Activated naive CD4-positive, alpha-beta T cell treated with anti-CD3 and anti-CD28 coated beads, Interleukin-2, amount 10 ng/mL, durations not matched to agents 7 days and 5 days (primary cell): ENCODE data around the gene SPAG6.
"Not testable (repeated sequence)": the region's sequence is repeated elsewhere in the genome, so short reads cannot be mapped to it uniquely, and the experiment has no call there.

Experiments
- CTCF ChIA-PET: fragments of 350-600 bp; sonication (Branson Sonifier 250); formaldehyde crosslinking; loops from one replicate; lab custom pipeline; 2021; ENCODE audit warnings: antibody characterized with exemption; lab: Charles Lee
- DNase-seq: peaks from one replicate; pipeline ENCODE4 v3.0.0-alpha.2; 2020
- H3K27ac Mint-ChIP-seq: one replicate; pipeline ENCODE4 v1.8.0; 2021; ENCODE audit warnings: mild to moderate bottlenecking, moderate library complexity, mixed read lengths
- H3K27me3 Mint-ChIP-seq: one replicate; pipeline ENCODE4 v1.8.0; 2021; ENCODE audit warnings: mild to moderate bottlenecking, mixed read lengths
- H3K36me3 Mint-ChIP-seq: one replicate; pipeline ENCODE4 v1.8.0; 2021; ENCODE audit warnings: mixed read lengths
- H3K4me1 Mint-ChIP-seq: one replicate; pipeline ENCODE4 v1.8.0; 2021; ENCODE audit warnings: mixed read lengths
- H3K4me3 Mint-ChIP-seq: one replicate; pipeline ENCODE4 v1.8.0; 2021; ENCODE audit warnings: mild to moderate bottlenecking, moderate library complexity, mixed read lengths
- H3K9me3 Mint-ChIP-seq: one replicate; pipeline ENCODE4 v1.8.0; 2021; ENCODE audit warnings: mixed read lengths

SPAG6 gene

DNA sequence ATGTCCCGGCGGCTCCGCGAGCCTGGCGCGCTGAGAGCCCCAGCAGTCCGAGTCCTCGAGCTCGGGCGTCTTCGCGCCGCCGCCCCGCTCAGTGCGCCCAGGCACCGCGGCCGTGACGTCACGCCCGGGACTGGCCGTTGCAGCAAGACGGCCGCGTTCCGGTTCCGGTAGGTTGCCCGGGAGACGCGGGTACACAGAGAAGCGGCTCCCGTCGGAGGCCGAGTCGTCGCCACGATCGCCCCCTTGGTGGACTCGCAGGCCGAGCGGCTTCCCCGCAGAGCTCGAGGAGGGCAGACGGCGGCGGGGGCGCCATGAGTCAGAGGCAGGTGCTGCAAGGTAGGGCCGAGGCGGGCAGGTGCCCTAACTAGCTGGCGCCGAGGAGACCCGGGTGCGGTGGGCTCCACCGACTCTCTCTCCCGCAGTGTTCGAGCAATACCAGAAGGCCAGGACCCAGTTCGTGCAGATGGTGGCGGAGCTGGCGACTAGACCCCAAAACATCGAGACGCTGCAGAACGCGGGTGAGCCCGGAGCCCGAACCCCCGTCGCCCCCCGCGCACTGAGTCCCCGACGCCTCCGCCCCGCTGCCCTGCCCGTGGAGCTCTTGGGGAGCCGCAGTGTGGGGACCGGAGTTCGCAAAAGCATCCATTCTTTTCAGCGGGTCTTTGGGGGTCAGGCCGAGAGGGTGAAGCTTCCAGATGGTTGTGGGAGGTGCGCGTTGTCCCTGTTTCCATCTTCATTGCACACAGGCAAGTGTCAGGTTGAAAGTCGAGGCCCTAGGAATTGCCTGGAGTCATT is at the start of gene SPAG6:
SPAG6 (plus strand) TSS at position 196 of the 795 bp plus-strand sequence; CDS start at position 312, 116 bp downstream.
- CTCF ChIA-PET, result interaction anchor here (0.7 kb wide), 1 partner anchor 21 kb away, joined by 3 read pairs; no protein-coding TSS in a partner anchor
- Mint-ChIP-seq H3K9me3 (no peaks in the 10 kb centered on the region), H3K36me3 (peaks cover 11% of the 10 kb centered on the region), H3K27me3 (peaks cover 72% of the 10 kb centered on the region), H3K27ac (peak within 1 kb of the TSS; percentile 81), H3K4me3 (peak within 1 kb of the TSS; percentile 64), H3K4me1 (peaks cover 24% of the 10 kb centered on the region)
- peak; percentile 67 for DNase-seq

DNA sequence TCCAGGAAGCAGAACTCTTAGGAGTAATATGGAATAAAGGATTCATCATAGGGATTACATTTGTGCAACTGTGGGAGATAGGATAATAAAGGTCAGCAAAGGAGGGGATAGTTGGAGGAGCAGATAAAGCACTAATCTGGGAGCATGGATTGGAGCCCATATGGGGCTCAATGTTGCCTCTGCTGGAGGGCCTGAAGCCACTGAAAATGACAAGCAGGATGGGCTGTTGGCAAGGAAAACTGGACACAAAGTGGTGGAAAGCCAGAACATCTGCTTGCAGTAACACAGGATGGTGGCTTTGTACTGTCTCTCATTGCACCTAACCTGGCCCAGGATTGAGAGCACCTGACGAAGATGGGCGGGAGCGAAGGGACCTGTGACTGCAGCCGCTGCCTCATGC is 44.1 kb upstream of the SPAG6 start:
- Mint-ChIP-seq H3K9me3 (no peaks in the 10 kb centered on the region), H3K27ac (no peak overlapping the region)

DNA sequence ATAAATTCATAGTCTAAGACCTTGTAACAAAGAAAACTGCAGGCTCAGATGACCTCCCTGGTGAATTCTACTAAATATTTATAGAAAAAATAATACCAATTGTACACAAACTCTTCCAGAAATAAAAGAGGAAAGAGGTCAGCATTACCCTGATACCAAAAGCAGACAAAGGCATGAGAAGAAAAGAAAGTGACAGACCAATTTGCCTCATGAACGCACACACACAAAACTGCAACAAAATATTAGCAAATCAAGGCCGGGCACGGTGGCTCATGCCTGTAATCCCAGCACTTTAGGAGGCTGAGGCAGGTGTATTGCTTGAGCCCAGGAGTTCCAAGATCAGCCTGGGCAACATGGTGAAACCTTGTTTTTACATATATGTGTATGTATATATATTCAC is 41.8 kb upstream of the SPAG6 start:
- no peak for DNase-seq
- no peaks in the 10 kb centered on the region for H3K4me1 Mint-ChIP-seq
- no peak overlapping the region for H3K4me3 Mint-ChIP-seq
- no peaks in the 10 kb centered on the region for H3K9me3 Mint-ChIP-seq
- H3K27me3 Mint-ChIP-seq, result no peaks in the 10 kb centered on the region
- H3K36me3 Mint-ChIP-seq, result no peaks in the 10 kb centered on the region
- CTCF ChIA-PET, result no interaction called here
- H3K27ac Mint-ChIP-seq, result no peak overlapping the region

More for the DNA sequence above, 44.1 kb upstream of the SPAG6 start:
- Mint-ChIP-seq H3K4me3 (no peak overlapping the region), H3K36me3 (no peaks in the 10 kb centered on the region), H3K4me1 (no peaks in the 10 kb centered on the region), H3K27me3 (peaks cover 7% of the 10 kb centered on the region)
- no peak for DNase-seq
- CTCF ChIA-PET, result no interaction called here

DNA sequence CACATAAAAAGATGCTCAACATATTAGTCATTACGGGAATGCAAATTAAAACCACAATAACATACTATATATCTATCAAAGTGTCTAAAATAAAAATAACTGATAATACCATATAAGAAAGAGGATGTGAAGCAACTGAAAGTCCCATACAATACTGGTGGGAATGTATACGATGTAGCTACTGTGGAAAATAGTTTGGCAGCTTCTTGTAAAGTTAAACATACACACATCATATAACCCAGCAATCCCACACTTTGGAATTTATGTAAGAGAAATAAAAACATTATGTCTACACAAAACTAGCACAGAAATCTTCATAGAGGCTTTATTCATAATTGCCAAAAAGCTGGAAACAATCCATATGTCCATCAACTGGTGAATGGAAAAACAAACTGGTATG is 39.6 kb upstream of the SPAG6 start:
- Mint-ChIP-seq H3K4me1 (peaks cover 5% of the 10 kb centered on the region), H3K4me3 (no peak overlapping the region), H3K27ac (no peak overlapping the region), H3K27me3 (peaks cover 1% of the 10 kb centered on the region), H3K9me3 (no peaks in the 10 kb centered on the region), H3K36me3 (no peaks in the 10 kb centered on the region)
- CTCF ChIA-PET, result no interaction called here
- no peak for DNase-seq

DNA sequence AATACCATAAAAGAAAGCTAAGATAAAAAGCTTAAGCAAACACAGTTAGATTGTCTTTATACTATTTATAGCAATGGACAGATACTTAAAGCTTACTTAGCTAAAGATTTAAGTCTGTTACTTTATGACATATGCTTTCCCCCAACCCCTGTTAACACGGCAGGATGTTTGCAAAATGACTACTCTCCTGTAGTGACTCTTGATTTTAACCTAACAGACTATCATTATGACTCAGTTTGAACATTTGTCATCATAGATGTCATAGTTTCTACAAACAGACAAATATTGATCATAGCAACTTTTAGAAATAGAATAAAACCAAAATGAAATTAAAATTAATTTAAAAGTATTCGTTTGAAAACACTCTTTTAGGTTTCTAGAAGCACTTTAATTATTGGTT is 36.9 kb upstream of the SPAG6 start:
- no peak overlapping the region for H3K4me3 Mint-ChIP-seq
- H3K36me3 Mint-ChIP-seq, result no peaks in the 10 kb centered on the region
- no peaks in the 10 kb centered on the region for H3K9me3 Mint-ChIP-seq
- DNase-seq, result no peak
- CTCF ChIA-PET, result interaction anchor here (0.9 kb wide), 1 partner anchor 11 kb away, joined by 3 read pairs; no protein-coding TSS in a partner anchor
- H3K27me3 Mint-ChIP-seq, result peaks cover 9% of the 10 kb centered on the region
- no peak overlapping the region for H3K27ac Mint-ChIP-seq
- H3K4me1 Mint-ChIP-seq, result peaks cover 5% of the 10 kb centered on the region

DNA sequence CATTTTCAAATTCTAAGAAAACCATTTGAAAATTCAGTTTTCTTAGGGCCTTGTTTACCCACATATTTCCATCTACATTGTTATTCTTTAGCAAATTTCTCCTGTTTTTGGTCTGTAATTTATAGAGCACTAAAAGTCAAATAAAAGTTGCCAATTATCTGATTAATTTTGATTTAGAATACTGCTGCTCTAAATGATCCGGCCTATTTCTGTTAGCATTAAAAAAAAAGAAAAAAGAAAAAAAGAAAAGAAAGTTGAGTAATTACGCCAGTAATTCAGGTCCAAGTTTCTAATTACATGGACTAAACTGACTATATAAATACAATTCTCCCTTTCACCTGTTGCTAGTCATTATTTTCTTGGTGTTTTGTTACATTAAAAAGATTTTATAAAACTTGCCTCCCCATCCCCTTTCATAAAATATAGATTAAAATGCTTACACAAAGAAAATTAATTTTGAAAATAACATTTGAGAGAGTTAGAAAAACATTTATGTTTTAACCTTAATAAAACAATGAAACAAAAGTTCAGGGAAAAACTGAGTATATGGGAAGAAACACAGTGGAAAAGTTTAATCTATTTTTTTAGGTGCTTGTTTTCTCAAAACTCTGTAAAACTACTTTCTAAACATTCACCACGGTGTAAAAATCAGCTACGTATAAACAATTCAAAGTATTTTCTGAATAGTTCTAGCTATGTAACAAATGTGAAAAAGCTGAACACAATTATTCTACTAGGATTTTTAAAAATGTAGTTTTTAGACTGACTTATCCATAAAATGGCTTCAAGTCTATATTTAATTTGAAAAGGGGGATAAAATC is 35.9 kb upstream of the SPAG6 start:
- CTCF ChIA-PET, result no interaction called here

DNA sequence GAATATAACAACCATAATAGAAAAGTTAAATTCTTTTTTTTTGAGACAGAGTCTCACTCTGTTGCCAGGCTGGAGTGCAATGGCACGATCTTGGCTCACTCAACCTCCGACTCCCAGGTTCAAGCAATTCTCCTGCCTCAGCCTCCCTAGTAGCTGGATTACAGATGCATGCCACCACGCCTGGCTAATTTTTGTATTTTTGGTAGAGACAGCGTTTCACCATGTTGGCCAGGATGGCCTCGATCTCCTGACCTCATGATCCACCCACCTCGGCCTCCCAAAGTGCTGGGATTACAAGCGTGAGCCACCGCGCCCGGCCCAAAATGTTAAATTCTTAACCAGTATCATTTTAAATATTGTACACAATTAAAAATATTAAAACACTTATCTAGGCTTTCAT is 35.3 kb upstream of the SPAG6 start:
- not testable (repeated sequence) for H3K27ac Mint-ChIP-seq
- CTCF ChIA-PET, result interaction anchor here (0.6 kb wide), 1 partner anchor 15 kb away, joined by 3 read pairs; no protein-coding TSS in a partner anchor

More for the DNA sequence above, 35.9 kb upstream of the SPAG6 start:
- peaks cover 5% of the 10 kb centered on the region for H3K4me1 Mint-ChIP-seq
- H3K27ac Mint-ChIP-seq, result no peak overlapping the region
- H3K9me3 Mint-ChIP-seq, result no peaks in the 10 kb centered on the region
- no peak overlapping the region for H3K4me3 Mint-ChIP-seq
- no peaks in the 10 kb centered on the region for H3K36me3 Mint-ChIP-seq
- H3K27me3 Mint-ChIP-seq, result peaks cover 10% of the 10 kb centered on the region
- no peak for DNase-seq

DNA sequence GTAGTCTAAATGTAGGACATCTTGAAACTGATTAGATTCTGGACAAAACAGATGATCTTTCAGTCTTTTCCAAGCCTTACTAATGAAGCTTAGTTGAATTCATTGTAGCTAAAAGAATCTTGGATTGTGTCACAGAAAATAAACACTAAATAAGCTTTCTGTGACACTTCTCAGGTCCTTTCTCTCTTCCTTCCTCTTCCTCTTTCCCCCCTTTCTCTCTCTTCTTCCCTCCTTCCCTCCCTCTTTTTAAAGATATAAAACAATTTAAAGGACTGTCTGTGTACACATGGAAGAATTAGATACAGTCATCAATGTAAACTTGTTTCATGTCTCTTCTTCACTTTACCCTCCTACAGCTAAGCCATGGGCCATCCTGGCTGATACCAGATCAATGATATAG is 34.4 kb upstream of the SPAG6 start:
- Mint-ChIP-seq H3K4me1 (peaks cover 17% of the 10 kb centered on the region), H3K4me3 (no peak overlapping the region), H3K9me3 (no peaks in the 10 kb centered on the region), H3K36me3 (no peaks in the 10 kb centered on the region), H3K27ac (no peak overlapping the region), H3K27me3 (peaks cover 10% of the 10 kb centered on the region)
- CTCF ChIA-PET, result no interaction called here
- DNase-seq, result no peak

More for the DNA sequence above, 35.3 kb upstream of the SPAG6 start:
- DNase-seq, H3K4me1 Mint-ChIP-seq, H3K9me3 Mint-ChIP-seq, H3K27me3 Mint-ChIP-seq, H3K4me3 Mint-ChIP-seq, H3K36me3 Mint-ChIP-seq: not testable (repeated sequence)

DNA sequence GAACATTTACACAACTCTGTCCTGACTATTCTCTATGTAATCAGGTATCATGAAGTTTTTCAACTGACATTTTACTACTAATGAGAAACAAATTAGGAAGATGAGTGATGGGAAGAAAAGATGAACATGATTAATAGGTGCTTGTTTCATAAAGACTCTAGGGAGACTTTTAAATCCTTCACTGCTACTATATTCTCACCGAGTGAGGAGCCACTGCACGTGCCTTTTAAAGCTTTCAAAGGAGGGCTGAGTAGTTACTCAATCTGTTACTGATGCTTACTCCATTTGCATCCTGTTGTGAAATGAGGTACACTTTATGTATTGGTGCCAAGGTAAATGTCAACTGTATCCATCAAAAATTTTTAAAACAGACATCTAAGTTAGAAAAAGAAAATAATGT is 30.4 kb upstream of the SPAG6 start:
- Mint-ChIP-seq H3K4me3 (peak overlapping the region; percentile 90), H3K27me3 (peaks cover 23% of the 10 kb centered on the region), H3K36me3 (peaks cover 11% of the 10 kb centered on the region), H3K4me1 (peaks cover 38% of the 10 kb centered on the region), H3K9me3 (no peaks in the 10 kb centered on the region), H3K27ac (no peak overlapping the region)
- CTCF ChIA-PET, result interaction anchor here (0.9 kb wide), 1 partner anchor 86 kb away, joined by 3 read pairs; no protein-coding TSS in a partner anchor
- no peak for DNase-seq

DNA sequence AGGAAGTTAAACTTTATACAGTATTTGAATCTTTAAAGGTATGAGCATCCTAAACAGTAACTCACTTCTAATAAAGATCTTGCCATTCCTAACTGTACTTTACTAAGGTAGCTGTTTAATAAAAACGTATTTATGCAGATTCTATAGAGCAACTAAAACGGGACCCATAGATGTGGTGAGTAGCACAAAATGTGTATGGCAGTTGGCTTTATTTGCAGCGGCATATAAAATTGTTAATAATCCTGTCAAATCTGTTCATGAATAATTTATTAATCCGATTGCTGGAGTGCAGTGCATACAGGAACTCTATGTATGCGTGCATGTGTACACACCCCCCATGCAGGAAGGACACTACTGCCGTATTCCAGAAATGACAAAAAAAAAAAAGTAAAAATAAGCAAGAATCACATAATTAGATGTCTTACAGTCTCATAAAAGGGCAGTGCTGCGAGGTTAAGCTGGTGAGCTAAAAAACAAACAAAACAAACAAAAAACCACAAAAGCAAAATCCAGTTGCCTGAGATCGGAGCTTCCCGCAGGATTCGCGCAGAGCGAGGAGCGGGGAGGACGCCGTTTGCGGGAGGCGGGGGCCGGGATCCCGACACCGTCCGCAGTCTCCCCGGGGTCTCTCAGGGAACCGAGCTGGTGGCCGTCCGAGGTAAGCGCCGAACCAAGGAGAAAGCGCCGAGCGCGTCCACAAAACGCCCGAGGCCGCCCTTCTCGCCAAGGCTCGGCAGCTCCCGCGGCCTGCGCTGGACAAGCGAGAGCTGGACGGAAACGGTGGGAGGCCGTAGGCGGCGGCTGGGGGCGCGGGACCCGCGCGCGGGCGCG is 29.6 kb upstream of the SPAG6 start:
- H3K27ac Mint-ChIP-seq, result peak overlapping the region; percentile 89
- H3K4me1 Mint-ChIP-seq, result peaks cover 42% of the 10 kb centered on the region
- CTCF ChIA-PET, result interaction anchor here (0.9 to 1.0 kb wide), 2 partner anchors 57 to 87 kb away, joined by 3 to 5 read pairs; no protein-coding TSS in a partner anchor
- no peaks in the 10 kb centered on the region for H3K9me3 Mint-ChIP-seq
- no peak for DNase-seq
- H3K27me3 Mint-ChIP-seq, result peaks cover 27% of the 10 kb centered on the region
- peaks cover 15% of the 10 kb centered on the region for H3K36me3 Mint-ChIP-seq
- peak overlapping the region; percentile 90 for H3K4me3 Mint-ChIP-seq

DNA sequence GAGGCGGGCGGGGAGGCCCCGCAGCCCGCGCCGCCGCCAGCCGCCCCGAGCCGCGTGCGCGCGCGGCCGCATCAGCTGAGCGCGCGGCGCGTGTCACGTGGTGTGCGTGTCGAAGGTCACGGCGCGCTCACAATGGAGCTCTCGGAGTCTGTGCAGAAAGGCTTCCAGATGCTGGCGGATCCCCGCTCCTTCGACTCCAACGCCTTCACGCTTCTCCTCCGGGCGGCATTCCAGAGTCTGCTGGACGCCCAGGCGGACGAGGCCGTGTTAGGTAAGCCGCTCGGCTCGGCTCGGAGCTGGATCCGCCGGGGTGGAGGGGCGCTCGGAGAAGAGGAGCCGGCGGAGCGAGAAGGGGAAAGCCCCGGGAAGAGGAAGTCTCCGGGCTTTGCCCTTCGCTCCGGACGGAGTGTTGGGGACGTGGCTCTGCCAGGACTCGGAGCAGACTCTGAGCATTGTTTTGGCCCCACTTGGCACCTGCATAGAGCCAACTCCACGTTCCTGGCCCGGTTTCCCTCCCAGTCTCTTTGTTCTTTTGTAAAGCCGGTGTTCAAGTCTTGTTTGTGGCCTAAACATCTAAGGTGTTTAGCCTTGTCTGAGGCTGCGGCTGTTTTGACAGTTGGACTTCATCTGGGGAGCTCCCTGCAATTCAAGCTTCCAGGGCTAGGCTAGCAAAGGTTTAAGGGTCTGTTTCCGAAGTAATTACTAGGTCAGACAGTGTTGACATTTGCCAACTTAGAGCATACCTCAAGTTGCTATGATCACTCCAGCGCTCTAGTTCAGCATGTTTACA is 28.8 kb upstream of the SPAG6 start, which contains the start of gene COMMD3:
COMMD3 (plus strand) TSS at position 103 of the 790 bp plus-strand sequence; CDS start at position 133, 30 bp downstream.
- CTCF ChIA-PET, result interaction anchor here (1.0 kb wide), 1 partner anchor 58 kb away, joined by 5 read pairs; no protein-coding TSS in a partner anchor
- Mint-ChIP-seq H3K4me1 (peaks cover 42% of the 10 kb centered on the region), H3K9me3 (no peaks in the 10 kb centered on the region), H3K27me3 (peaks cover 27% of the 10 kb centered on the region), H3K36me3 (peaks cover 15% of the 10 kb centered on the region), H3K4me3 (peak within 1 kb of the TSS; percentile 90), H3K27ac (peak within 1 kb of the TSS; percentile 92)
- peak; percentile 86 for DNase-seq

DNA sequence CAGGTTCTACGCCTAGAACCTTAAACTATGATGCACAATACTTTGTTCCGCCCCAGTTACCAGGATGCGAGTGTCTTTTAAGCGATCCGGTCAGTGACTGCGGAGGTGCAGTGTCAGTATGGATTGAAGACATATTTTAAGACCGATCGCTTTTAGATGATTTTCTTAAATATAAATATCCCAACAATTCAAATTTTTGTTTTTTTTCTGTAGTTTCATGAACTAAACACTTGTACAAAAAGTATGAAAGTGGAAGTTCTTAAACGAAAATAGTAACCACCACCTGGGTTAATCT is 28.3 kb upstream of the SPAG6 start:
- Mint-ChIP-seq H3K36me3 (peaks cover 15% of the 10 kb centered on the region), H3K9me3 (no peaks in the 10 kb centered on the region), H3K27ac (peak overlapping the region; percentile 92), H3K4me3 (peak overlapping the region; percentile 75), H3K27me3 (peaks cover 31% of the 10 kb centered on the region), H3K4me1 (peaks cover 42% of the 10 kb centered on the region)
- peak; percentile 42 for DNase-seq
- CTCF ChIA-PET, result no interaction called here
